GM12878 (cell line): ENCODE results near the gene CCDC88C. TPM values are rescaled to one million over a fixed set of nuclear protein-coding genes. Genes with fewer than 3 reads are reported as not detected.

ENCODE experiments used
- ATAC-seq: fragments of 200-7000 bp; cut with Tn5 transposase; 3 replicates; pipeline ENCODE4 v1.9.1; 2020; ENCODE audit warnings: mild to moderate bottlenecking, moderate library complexity
- BruUV-seq: library from RNA; stranded (reverse); fragments of 400-500 nt; replicated peaks from 2 replicates; lab custom pipeline; 2021; lab: Mats Ljungman, UMichigan
- CTCF ChIA-PET: fragments of 300-600 bp; sonication (Branson Sonifier 250); formaldehyde crosslinking; extraction: SDS; loops from one replicate; lab custom pipeline; 2021; ENCODE audit warnings: inconsistent platforms; lab: Yijun Ruan, JAX
- POLR2A ChIA-PET: fragments of 350-600 bp; formaldehyde crosslinking; extraction: SDS; loops from one replicate; lab custom pipeline; 2021; ENCODE audit warnings: inconsistent platforms; lab: Charles Lee
- RAD21 ChIA-PET: fragments of 300-600 bp; sonication (Branson Sonifier 250); formaldehyde crosslinking; loops from one replicate; lab custom pipeline; 2023; ENCODE audit warnings: antibody characterized with exemption; ENCODE audit not compliant: unreplicated experiment; lab: Charles Lee
- SMC1A ChIA-PET: fragments of 300-600 bp; sonication (Branson Sonifier 250); formaldehyde crosslinking; loops from one replicate; lab custom pipeline; 2023; ENCODE audit not compliant: unreplicated experiment, uncharacterized antibody; lab: Charles Lee
- DNase-seq: peaks from one replicate; pipeline ENCODE4 v3.0.0-alpha.2; 2011; ENCODE audit warnings: low read depth, low spot score
- FAIRE-seq: peaks from 3 replicates; lab custom pipeline; 2011; peaks lifted over from hg19 to GRCh38; lab: Jason Lieb, UNC
- H2AFZ ChIP-seq: 2 replicates; pipeline ENCODE4 v1.6.0; 2011; ENCODE audit warnings: low read depth, low read length, control low read depth; ENCODE audit not compliant: control insufficient read depth
- H3K27ac ChIP-seq: 2 replicates; pipeline ENCODE4 v1.5.1; 2011; ENCODE audit warnings: control low read depth; ENCODE audit not compliant: control insufficient read depth, insufficient read depth
- H3K27me3 ChIP-seq, 2 experiments: replicated peaks in 1 of 2; 2 replicates each; pipeline versions ENCODE4 v1.6.0 to v1.6.1; 2011; ENCODE audit warnings: low read length in 1 of 2; ENCODE audit not compliant: control insufficient read depth in 2 of 2, insufficient read depth in 2 of 2
- H3K36me3 ChIP-seq, 2 experiments: 2 replicates each; pipeline ENCODE4 v1.5.1; 2011; ENCODE audit warnings: low read length in 1 of 2; ENCODE audit not compliant: control insufficient read depth in 2 of 2, insufficient read depth in 2 of 2
- H3K4me1 ChIP-seq: 2 replicates; pipeline ENCODE4 v1.6.1; 2011; ENCODE audit warnings: mild to moderate bottlenecking, low read length, moderate library complexity, mixed read lengths; ENCODE audit not compliant: control insufficient read depth, insufficient read depth
- H3K4me2 ChIP-seq: 2 replicates; pipeline ENCODE4 v1.6.0; 2011; ENCODE audit warnings: control low read depth; ENCODE audit not compliant: control insufficient read depth, insufficient read depth
- H3K4me3 ChIP-seq: fragments of 200-600 bp; sonication (generic); 2 replicates; pipeline ENCODE4 v1.5.1; 2016
- H3K79me2 ChIP-seq: 2 replicates; pipeline ENCODE4 v1.6.0; 2011; ENCODE audit warnings: low read length; ENCODE audit not compliant: control insufficient read depth, insufficient read depth
- H3K9ac ChIP-seq: 2 replicates; pipeline ENCODE4 v1.8.0; 2011; ENCODE audit warnings: low read length, control low read depth, mixed read lengths; ENCODE audit not compliant: control insufficient read depth, insufficient read depth
- H3K9me3 ChIP-seq: replicated peaks from 3 replicates; pipeline ENCODE4 v1.5.1; 2011; ENCODE audit warnings: mild to moderate bottlenecking, low read length; ENCODE audit not compliant: control insufficient read depth, insufficient read depth
- H4K20me1 ChIP-seq: 2 replicates; pipeline ENCODE4 v1.6.0; 2011; ENCODE audit not compliant: control insufficient read depth, insufficient read depth
- ATF7 ChIP-seq: fragments of 450-650 bp; IDR thresholded peaks from 2 replicates; pipeline ENCODE4 v1.6.1; 2016; ENCODE audit warnings: low read depth, mild to moderate bottlenecking
- BACH1 ChIP-seq: fragments of 450-650 bp; IDR thresholded peaks from 2 replicates; pipeline ENCODE4 v1.6.1; 2017; ENCODE audit warnings: mild to moderate bottlenecking, borderline replicate concordance
- BRCA1 ChIP-seq: IDR thresholded peaks from 2 replicates; pipeline ENCODE4 v1.6.1; 2011; ENCODE audit warnings: low read depth, low read length, improper control_type of control experiment
- FOXK2 ChIP-seq: fragments of 450-650 bp; IDR thresholded peaks from 2 replicates; pipeline ENCODE4 v1.6.1; 2017; ENCODE audit warnings: mild to moderate bottlenecking, moderate library complexity
- IRF3 ChIP-seq: fragments of 450-650 bp; IDR thresholded peaks from 2 replicates; pipeline ENCODE4 v1.6.1; 2014; ENCODE audit warnings: mild to moderate bottlenecking
- MXI1 ChIP-seq: fragments of 150-350 bp; IDR thresholded peaks from 2 replicates; pipeline ENCODE4 v1.6.1; 2011; ENCODE audit warnings: low read depth, mild to moderate bottlenecking, inconsistent platforms, low read length, improper control_type of control experiment
- PBX3 ChIP-seq: IDR thresholded peaks from 2 replicates; pipeline ENCODE4 v1.6.1; 2011; ENCODE audit warnings: mild to moderate bottlenecking, low read depth, low read length, moderate library complexity; ENCODE audit not compliant: insufficient replicate concordance
- RAD21 ChIP-seq: IDR thresholded peaks from 2 replicates; pipeline ENCODE4 v1.6.1; 2011; ENCODE audit warnings: mild to moderate bottlenecking, low read depth, low read length, moderate library complexity; ENCODE audit not compliant: insufficient read depth
- SREBF1 ChIP-seq: IDR thresholded peaks from 2 replicates; pipeline ENCODE4 v1.6.1; 2012; ENCODE audit warnings: mild to moderate bottlenecking, low read length
- TARDBP ChIP-seq: IDR thresholded peaks from 2 replicates; pipeline ENCODE4 v1.6.1; 2016; ENCODE audit warnings: borderline replicate concordance
- WGBS: methylation state at CpG from one replicate; pipeline ENCODE4 v1.1.6; 2016; ENCODE audit warnings: low lambda C conversion rate; ENCODE audit not compliant: insufficient replicate concordance, insufficient coverage; ENCODE audit errors: missing lambda C conversion rate; 5-methylcytosine and 5-hydroxymethylcytosine counted together
- in situ Hi-C: fragments of 300-500 bp; cut with MboI; formaldehyde crosslinking; loops from 9 replicates; pipeline ENCODE4 v1.14.3; 2018; ENCODE audit warnings: mixed read lengths
- intact Hi-C: fragments of 100-400 bp; cut with micrococcal nuclease; formaldehyde crosslinking; loops from one replicate; pipeline ENCODE4 v1.14.2; 2022; ENCODE audit not compliant: unreplicated experiment
- polyA plus RNA-seq, 11 experiments: library from polyadenylated mRNA; depleted of rRNA in 4 of 11; unstranded in 6 of 11; stranded (reverse) in 5 of 11; fragments of >200 nt; fragmentation: Nextera tagmentation in 4 of 11; fragmentation: Illumina TruSeq in 1 of 11; extraction: Ambion mirVana in 4 of 11; extraction: Trizol in 1 of 11; gene quantifications; 1 replicate in 1 of 11; 2 replicates in 10 of 11; pipeline versions ENCODE4 v1.2.1 to v1.2.3, GENCODE V29; 2011 to 2016; ENCODE audit warnings: inconsistent platforms in 2 of 11, missing spikeins in 2 of 11, low read depth in 1 of 11
- total RNA-seq, 4 experiments: library from RNA; depleted of rRNA in 3 of 4; stranded (reverse); fragments of >200 nt in 3 of 4; fragmentation: Illumina TruSeq in 1 of 4; extraction: Trizol in 1 of 4; gene quantifications; 2 replicates each; pipeline versions ENCODE4 v1.2.1 to v1.2.3, GENCODE V29; 2013 to 2021

CCDC88C gene
- total and polyA plus RNA-seq, 10 of the 15 experiments (the other 5 are each of a cell fraction or from before 2014, with no cell fraction given): 4.0 to 79.6 (median 36.6) TPM

- TF ChIP-seq MXI1: no peak
- TF ChIP-seq ATF7: no peak
- no peak for TF ChIP-seq FOXK2
- TF ChIP-seq BACH1: no peak
- TF ChIP-seq RAD21: no peak
- TF ChIP-seq IRF3: no peak
- TF ChIP-seq SREBF1: no peak
- no peak for TF ChIP-seq PBX3
- no peak for TF ChIP-seq BRCA1
- no peak for TF ChIP-seq TARDBP
- no peak for DNase-seq
- H3K9me3 ChIP-seq: no peaks in the 10 kb centered on the region
- in situ Hi-C loops: no loop called here
- H3K79me2 ChIP-seq: peaks cover 95% of the 10 kb centered on the region
- CTCF ChIA-PET: interaction anchor here (0.7 to 1.9 kb wide), 5 partner anchors 21 to 71 kb away, joined by 3 to 4 read pairs (median 3); no protein-coding TSS in a partner anchor
- POLR2A ChIA-PET: interaction anchor here (0.7 to 0.8 kb wide), 2 partner anchors 21 to 45 kb away, joined by 3 read pairs; no protein-coding TSS in a partner anchor
- peaks cover 80% of the 10 kb centered on the region for H3K4me1 ChIP-seq
- SMC1A ChIA-PET: interaction anchor here (1.1 to 7.5 kb wide), 4 partner anchors 10 to 39 kb away, joined by 3 to 89 read pairs (median 8); no protein-coding TSS in a partner anchor
- no peaks in the 10 kb centered on the region for H3K27me3 ChIP-seq
- peaks cover 16 to 22% of the 10 kb centered on the region in 2 experiments for H3K36me3 ChIP-seq
- intact Hi-C loops: no loop called here
- RAD21 ChIA-PET: interaction anchor here (1.2 kb wide), 1 partner anchor 21 kb away, joined by 5 read pairs; no protein-coding TSS in a partner anchor
- H4K20me1 ChIP-seq: no peaks in the 10 kb centered on the region
- no peak overlapping the region; the same call in 1 of the 2 replicates for H3K4me3 ChIP-seq
- no peak overlapping the region for H2AFZ ChIP-seq
- no peak overlapping the region for H3K9ac ChIP-seq
- peak overlapping the region; percentile 2; the same call in 1 of the 2 replicates for H3K4me2 ChIP-seq
- no peak for ATAC-seq
- WGBS: 75% methylated on average over 17 of the region's 17 CpGs
- H3K27ac ChIP-seq: peak overlapping the region; percentile 9; the same call in 1 of the 2 replicates
- FAIRE-seq: no peak
- BruUV-seq: no TSS peak
Observed at GRCh38 chr14:91394105-91395081, 23.2 kb downstream of the CCDC88C start.
